Measurements from ENCODE around the gene SAP30BP.

SAP30BP gene

DNA sequence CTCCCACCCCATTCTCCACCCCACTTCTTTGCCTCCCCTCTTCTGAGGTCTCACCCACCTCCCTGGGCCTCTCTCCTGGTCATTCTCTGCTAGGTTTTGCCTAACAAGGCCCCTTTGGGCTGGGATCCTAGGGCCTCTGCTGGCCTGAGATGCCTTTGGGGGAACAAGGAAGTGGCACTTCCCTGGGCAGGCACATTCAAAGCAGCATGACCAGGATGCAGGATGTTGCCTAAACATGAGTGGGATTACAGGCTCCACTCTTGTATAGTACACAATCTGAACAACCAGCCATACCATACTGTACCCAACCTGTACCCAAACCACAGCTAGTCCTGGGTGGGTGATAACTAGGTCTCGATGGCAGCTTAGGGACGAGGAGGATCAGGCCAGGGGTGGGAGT lies 88.9 kb downstream of the SAP30BP start:
- no peak for DNase-seq (ENCODE audit: extremely low read depth in 1 of 2, low read depth in 1 of 2)

DNA sequence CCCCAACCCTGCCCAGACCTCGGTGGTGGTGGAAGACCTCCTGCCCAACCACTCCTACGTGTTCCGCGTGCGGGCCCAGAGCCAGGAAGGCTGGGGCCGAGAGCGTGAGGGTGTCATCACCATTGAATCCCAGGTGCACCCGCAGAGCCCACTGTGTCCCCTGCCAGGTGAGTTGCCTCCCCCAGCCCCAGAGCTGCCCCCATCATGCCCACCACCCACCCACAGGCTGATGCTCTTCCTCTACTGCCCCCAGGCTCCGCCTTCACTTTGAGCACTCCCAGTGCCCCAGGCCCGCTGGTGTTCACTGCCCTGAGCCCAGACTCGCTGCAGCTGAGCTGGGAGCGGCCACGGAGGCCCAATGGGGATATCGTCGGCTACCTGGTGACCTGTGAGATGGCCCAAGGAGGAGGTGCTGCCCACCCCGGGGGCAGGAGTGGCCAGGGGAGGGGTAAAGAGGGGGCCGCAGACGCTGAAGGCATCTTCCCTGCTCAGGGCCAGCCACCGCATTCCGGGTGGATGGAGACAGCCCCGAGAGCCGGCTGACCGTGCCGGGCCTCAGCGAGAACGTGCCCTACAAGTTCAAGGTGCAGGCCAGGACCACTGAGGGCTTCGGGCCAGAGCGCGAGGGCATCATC lies 89.4 kb downstream of the SAP30BP start:
- no peak for DNase-seq (ENCODE audit: extremely low read depth in 1 of 2, low read depth in 1 of 2)

DNA sequence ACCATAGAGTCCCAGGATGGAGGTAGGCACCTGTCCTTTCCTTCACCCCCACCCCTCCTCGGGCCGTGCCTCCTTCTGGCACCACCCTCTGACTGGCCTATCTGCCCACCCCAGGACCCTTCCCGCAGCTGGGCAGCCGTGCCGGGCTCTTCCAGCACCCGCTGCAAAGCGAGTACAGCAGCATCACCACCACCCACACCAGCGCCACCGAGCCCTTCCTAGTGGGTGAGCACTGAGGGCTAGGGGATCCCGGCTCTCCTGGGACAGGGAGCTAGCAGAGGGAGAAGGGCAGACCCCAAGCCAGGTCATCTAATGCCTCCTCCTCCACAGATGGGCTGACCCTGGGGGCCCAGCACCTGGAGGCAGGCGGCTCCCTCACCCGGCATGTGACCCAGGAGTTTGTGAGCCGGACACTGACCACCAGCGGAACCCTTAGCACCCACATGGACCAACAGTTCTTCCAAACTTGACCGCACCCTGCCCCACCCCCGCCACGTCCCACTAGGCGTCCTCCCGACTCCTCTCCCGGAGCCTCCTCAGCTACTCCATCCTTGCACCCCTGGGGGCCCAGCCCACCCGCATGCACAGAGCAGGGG lies 90.0 kb downstream of the SAP30BP start:
- no peak for DNase-seq (ENCODE audit: extremely low read depth in 1 of 2, low read depth in 1 of 2)
